Pancreas (tissue), 10 donors: ENCODE data around the gene TTC22. TPM values are rescaled to one million over a fixed set of nuclear protein-coding genes. Genes with fewer than 3 reads are reported as not detected.

Experiments
- ATAC-seq, 4 donors: fragments of 200-7000 bp; cut with Tn5 transposase; one replicate each; pipeline versions ENCODE4 v1.8.0 to v1.9.1; 2020; ENCODE audit warnings: mild to moderate bottlenecking in 4 of 4, moderate library complexity in 4 of 4
- DNase-seq, 6 donors: peaks; one replicate each; pipeline ENCODE4 v3.0.0-alpha.2; 2020
- FAIRE-seq: peaks from 2 replicates; lab custom pipeline; 2012; peaks lifted over from hg19 to GRCh38; lab: Jason Lieb, UNC
- H3K27ac ChIP-seq, 4 donors: fragments of 200-600 bp; sonication (generic); 1 replicate in 3 of 4; 2 replicates in 1 of 4; pipeline versions ENCODE4 v1.5.0 to v1.8.0; 2020
- H3K27me3 ChIP-seq, 4 donors: fragments of 200-600 bp; one replicate each; pipeline ENCODE4 v1.8.0; 2021
- H3K36me3 ChIP-seq, 3 donors: fragments of 200-600 bp; sonication (generic) in 1 of 3; one replicate each; pipeline versions ENCODE4 v1.5.0 to v1.8.0; 2020 to 2021
- H3K4me1 ChIP-seq, 3 donors: fragments of 200-600 bp; one replicate each; pipeline ENCODE4 v1.8.0; 2021
- H3K4me3 ChIP-seq, 4 donors: fragments of 200-600 bp; sonication (generic) in 2 of 4; one replicate each; pipeline versions ENCODE4 v1.5.0 to v1.8.0; 2020 to 2021
- H3K9me3 ChIP-seq, 4 donors: fragments of 200-600 bp; one replicate each; pipeline ENCODE4 v1.8.0; 2021
- WGBS, 2 donors: extraction: QIAGEN DNeasy Blood & Tissue Kit; methylation state at CpG; one replicate each; pipeline ENCODE4 v1.1.7; 2013; 5-methylcytosine and 5-hydroxymethylcytosine counted together
- intact Hi-C, 3 donors: fragments of 100-400 bp; cut with DNase I; formaldehyde crosslinking; loops; one replicate each; pipeline versions ENCODE4 v1.11.1 to v1.14.2; 2022
- polyA plus RNA-seq, 2 donors: library from polyadenylated mRNA; stranded (reverse); fragments of 200-250 nt; gene quantifications; one replicate each; pipeline ENCODE4 v1.2.3, GENCODE V29; 2013
- total RNA-seq, 6 donors: library from RNA; stranded (reverse); fragmentation: NEBNext Ultra II Directional in 4 of 6; extraction: Animal tissue kit (Norgen Biotek cat#: 25700) in 4 of 6; gene quantifications; one replicate each; pipeline versions ENCODE4 v1.2.1 to v1.2.4, GENCODE V29; 2021 to 2023
- TF ChIP-seq, protein P1 (sequence below), 4 donors: fragments of 200-600 bp; sonication (generic) in 3 of 4; IDR thresholded peaks; one replicate each; pipeline versions ENCODE4 v1.5.0 to v1.8.0; 2021; ENCODE audit warnings: antibody characterized with exemption in 4 of 4
- donor health status: healthy with polysubstance abuse.
- donor health status: DM: no; HTN: no; CAD: no; lungs with moderate emphysema.
- donor health status: DM: no; HTN: no; CAD: no.
- donor health status: control.
- donor health status: control.
- donor health status: Bipolar disorder and iron deficiency.
- donor health status: DM: yes; HTN: yes; CAD: no.
- donor health status: DM: no; HTN: no; CAD: no.
- donor health status: DM: no; HTN: no; CAD: no.
- donor health status: DM: yes; HTN: yes; CAD: no.

The TTC22 gene
- total and polyA plus RNA-seq, 8 donors = 6.1 to 10.6 (median 7.1) TPM

DNA sequence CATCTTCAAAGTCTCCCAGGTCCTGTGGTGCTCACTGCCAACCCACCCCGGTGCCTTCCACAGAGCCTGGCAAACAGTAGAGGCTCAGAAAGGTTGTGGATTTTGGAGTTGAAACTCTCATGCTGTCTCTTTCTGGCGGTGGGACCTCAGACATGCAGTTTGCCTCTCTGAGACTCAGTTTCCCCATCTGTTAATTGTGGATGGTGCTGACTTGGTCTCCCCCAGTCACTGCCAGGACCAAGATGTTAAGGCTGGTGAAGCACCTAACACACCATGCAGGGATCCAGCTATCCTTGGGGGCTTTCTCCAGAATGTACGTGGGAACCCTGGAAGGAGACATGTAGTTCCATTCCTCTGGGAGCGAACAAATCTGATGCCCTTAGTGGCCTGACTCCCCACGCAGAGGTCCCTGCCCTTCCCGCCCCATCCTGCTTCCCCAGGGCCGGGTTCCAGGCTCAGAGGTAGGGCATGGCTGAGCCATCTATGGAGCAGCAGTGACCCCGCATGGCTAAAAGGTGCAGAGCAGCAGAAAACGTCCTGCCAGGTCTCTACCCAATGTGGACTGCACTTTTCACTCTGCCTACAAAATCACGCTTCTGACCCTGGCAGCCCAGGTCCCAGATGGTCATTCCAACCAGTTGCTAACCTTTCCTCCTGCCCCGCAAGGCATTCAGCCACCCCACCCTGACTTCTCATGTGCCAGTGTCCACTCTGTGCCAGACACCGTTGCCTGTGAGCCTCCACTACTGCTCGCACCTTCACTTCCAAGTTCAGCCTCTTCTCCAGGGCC lies 9.2 kb upstream of the TTC22 start:
- WGBS, 2 donors = 29 to 30% methylated on average over 13 of the region's 13 CpGs
- FAIRE-seq (no peak), DNase-seq (peak in 5 of 6 donors; percentile 43 to 83 (median 68)), ATAC-seq (peak; percentile 91 to 99 (median 97))
- no peaks in the 10 kb centered on the region for H3K36me3 ChIP-seq
- no peaks in the 10 kb centered on the region for H3K9me3 ChIP-seq
- no peak overlapping the region for H3K27ac ChIP-seq
- no peaks in the 10 kb centered on the region for H3K27me3 ChIP-seq
- no peak overlapping the region for H3K4me3 ChIP-seq
- no peaks in the 10 kb centered on the region for H3K4me1 ChIP-seq
- TF ChIP-seq, protein P1, sequence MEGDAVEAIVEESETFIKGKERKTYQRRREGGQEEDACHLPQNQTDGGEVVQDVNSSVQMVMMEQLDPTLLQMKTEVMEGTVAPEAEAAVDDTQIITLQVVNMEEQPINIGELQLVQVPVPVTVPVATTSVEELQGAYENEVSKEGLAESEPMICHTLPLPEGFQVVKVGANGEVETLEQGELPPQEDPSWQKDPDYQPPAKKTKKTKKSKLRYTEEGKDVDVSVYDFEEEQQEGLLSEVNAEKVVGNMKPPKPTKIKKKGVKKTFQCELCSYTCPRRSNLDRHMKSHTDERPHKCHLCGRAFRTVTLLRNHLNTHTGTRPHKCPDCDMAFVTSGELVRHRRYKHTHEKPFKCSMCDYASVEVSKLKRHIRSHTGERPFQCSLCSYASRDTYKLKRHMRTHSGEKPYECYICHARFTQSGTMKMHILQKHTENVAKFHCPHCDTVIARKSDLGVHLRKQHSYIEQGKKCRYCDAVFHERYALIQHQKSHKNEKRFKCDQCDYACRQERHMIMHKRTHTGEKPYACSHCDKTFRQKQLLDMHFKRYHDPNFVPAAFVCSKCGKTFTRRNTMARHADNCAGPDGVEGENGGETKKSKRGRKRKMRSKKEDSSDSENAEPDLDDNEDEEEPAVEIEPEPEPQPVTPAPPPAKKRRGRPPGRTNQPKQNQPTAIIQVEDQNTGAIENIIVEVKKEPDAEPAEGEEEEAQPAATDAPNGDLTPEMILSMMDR (IDR thresholded peaks at IDR 0.05) = peak; percentile 28 to 70 (median 64)
- intact Hi-C loops = loop anchor here in 2 of 3 donors (5.0 to 10.0 kb wide), 4 partner anchors 138 to 936 kb away; no protein-coding TSS in a partner anchor

GRCh38 chr1:54809496-54810074 lies 8.5 kb upstream of the TTC22 start:
- H3K4me3 ChIP-seq = no peak overlapping the region
- H3K36me3 ChIP-seq = no peaks in the 10 kb centered on the region
- FAIRE-seq = no peak
- no peak for DNase-seq
- H3K27me3 ChIP-seq = no peaks in the 10 kb centered on the region
- WGBS, 2 donors = 28 to 29% methylated on average over 3 of the region's 3 CpGs
- H3K9me3 ChIP-seq = no peaks in the 10 kb centered on the region
- intact Hi-C loops = loop anchor here in 2 of 3 donors (5.0 to 10.0 kb wide), 5 partner anchors 137 to 935 kb away; no protein-coding TSS in a partner anchor
- TF ChIP-seq, protein P1 (IDR thresholded peaks at IDR 0.05) = no peak
- no peak overlapping the region for H3K27ac ChIP-seq
- ATAC-seq = peak in 2 of 4 donors; percentile 38 to 44
- H3K4me1 ChIP-seq = peaks cover 0 to 3% (median 0%) of the 10 kb centered on the region in 3 donors

GRCh38 chr1:54808443-54809207 lies 7.5 kb upstream of the TTC22 start:
- FAIRE-seq = no peak
- Histone ChIP-seq H3K9me3 (no peaks in the 10 kb centered on the region), H3K27ac (no peak overlapping the region), H3K4me1 (peaks cover 0 to 8% (median 0%) of the 10 kb centered on the region in 3 donors), H3K36me3 (no peaks in the 10 kb centered on the region), H3K4me3 (no peak overlapping the region), H3K27me3 (no peaks in the 10 kb centered on the region)
- 76 to 79% methylated on average over 12 of the region's 12 CpGs for WGBS, 2 donors
- ATAC-seq = no peak
- DNase-seq = no peak
- intact Hi-C loops = loop anchor here in 1 of 3 donors (10.0 kb wide), 1 partner anchor 314 kb away; no protein-coding TSS in a partner anchor
- TF ChIP-seq, protein P1 (IDR thresholded peaks at IDR 0.05) = no peak

DNA sequence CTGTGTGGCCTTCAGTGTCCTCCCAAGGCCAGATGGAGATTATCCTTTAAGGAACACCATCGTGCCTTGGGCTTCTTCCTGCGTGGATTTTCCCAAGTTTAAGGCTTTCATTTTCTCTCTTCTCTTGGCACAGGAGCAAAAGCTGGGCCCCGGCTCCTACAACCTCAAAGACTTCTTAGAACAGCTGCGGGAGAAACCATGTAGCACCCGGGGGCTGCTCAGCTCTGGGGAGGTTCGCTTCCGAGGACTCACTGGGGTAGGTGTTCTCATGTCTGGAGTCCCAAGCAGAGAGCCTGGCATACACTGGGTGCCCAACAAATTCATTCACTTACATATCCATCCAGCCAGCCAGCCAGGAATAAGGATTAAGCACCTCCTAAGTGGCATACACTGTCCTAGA lies 6.6 kb upstream of the TTC22 start:
- FAIRE-seq = no peak

More for the DNA sequence above, 6.6 kb upstream of the TTC22 start:
- H3K27ac ChIP-seq = no peak overlapping the region
- no peaks in the 10 kb centered on the region for H3K36me3 ChIP-seq
- peaks cover 0 to 8% (median 0%) of the 10 kb centered on the region in 3 donors for H3K4me1 ChIP-seq
- no peaks in the 10 kb centered on the region for H3K27me3 ChIP-seq
- 85 to 86% methylated on average over 7 of the region's 7 CpGs for WGBS, 2 donors
- TF ChIP-seq, protein P1 (IDR thresholded peaks at IDR 0.05) = no peak
- intact Hi-C loops = loop anchor here in 1 of 3 donors (10.0 kb wide), 1 partner anchor 313 kb away; no protein-coding TSS in a partner anchor
- no peak for DNase-seq
- H3K4me3 ChIP-seq = no peak overlapping the region
- no peak for ATAC-seq
- H3K9me3 ChIP-seq = no peaks in the 10 kb centered on the region
